Endothelial cell (in vitro differentiated cells): Measurements from ENCODE around the gene RABGEF1. TPM values are rescaled to one million over a fixed set of nuclear protein-coding genes. Genes with fewer than 3 reads are reported as not detected.
"Not testable (repeated sequence)": the region's sequence is repeated elsewhere in the genome, so short reads cannot be mapped to it uniquely, and the experiment has no call there.

Experiments
- DNase-seq: peaks from one replicate; pipeline ENCODE4 v3.0.0; 2021; ENCODE audit warnings: low spot score
- H3K27ac Mint-ChIP-seq: one replicate; pipeline ENCODE4 v1.8.0; 2021; ENCODE audit warnings: mixed read lengths, inconsistent platforms; ENCODE audit not compliant: unreplicated experiment
- H3K27me3 Mint-ChIP-seq: one replicate; pipeline ENCODE4 v1.8.0; 2021; ENCODE audit warnings: mild to moderate bottlenecking, moderate library complexity, mixed read lengths, inconsistent platforms; ENCODE audit not compliant: unreplicated experiment
- H3K36me3 Mint-ChIP-seq: one replicate; pipeline ENCODE4 v1.8.0; 2021; ENCODE audit warnings: mild to moderate bottlenecking, low read depth, mixed read lengths, inconsistent platforms; ENCODE audit not compliant: unreplicated experiment
- H3K4me1 Mint-ChIP-seq: one replicate; pipeline ENCODE4 v1.8.0; 2021; ENCODE audit warnings: mild to moderate bottlenecking, mixed read lengths, inconsistent platforms; ENCODE audit not compliant: unreplicated experiment
- H3K4me3 Mint-ChIP-seq: one replicate; pipeline ENCODE4 v1.8.0; 2021; ENCODE audit warnings: mild to moderate bottlenecking, mixed read lengths, inconsistent platforms; ENCODE audit not compliant: unreplicated experiment
- H3K9me3 Mint-ChIP-seq: one replicate; pipeline ENCODE4 v1.8.0; 2021; ENCODE audit warnings: mixed read lengths, inconsistent platforms; ENCODE audit not compliant: unreplicated experiment
- total RNA-seq: library from RNA; stranded (reverse); fragmentation: NEBNext Ultra II Directional; extraction: Animal tissue kit (Norgen Biotek cat#: 25700); gene quantifications from one replicate; pipeline ENCODE4 v1.2.1, GENCODE V29; 2021; ENCODE audit not compliant: unreplicated experiment
- TF ChIP-seq, protein P1 (sequence below): fragments of 200-600 bp; sonication (generic); IDR thresholded peaks from one replicate; pipeline ENCODE4 v1.5.0; 2021; ENCODE audit warnings: antibody characterized with exemption; ENCODE audit not compliant: unreplicated experiment

The RABGEF1 gene
- total RNA-seq, 1 donor from 2014 or later: 19.2 TPM

- no peak overlapping the region for H3K27ac Mint-ChIP-seq
Measured at GRCh38 chr7:66741710-66742049, 1.1 kb downstream of the RABGEF1 start.

DNA sequence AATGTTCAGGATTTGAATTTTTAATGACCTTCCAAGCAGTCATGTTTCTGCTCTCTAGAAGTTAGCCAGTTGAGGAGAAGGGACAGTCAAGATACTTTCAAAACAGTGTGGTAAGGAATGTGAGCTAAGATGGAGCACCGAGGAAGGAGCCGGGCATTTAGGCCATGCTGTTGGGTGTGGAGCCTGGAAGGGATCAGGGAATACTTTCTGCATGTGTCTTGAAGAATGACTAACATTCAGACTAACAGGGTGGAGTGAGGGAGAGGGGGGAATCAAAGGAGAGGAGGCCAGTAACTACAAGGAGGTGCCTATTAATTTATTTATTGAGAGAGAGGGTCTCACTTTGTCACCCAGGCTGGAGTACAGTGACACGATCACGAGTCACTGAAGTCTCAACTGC, 1.8 kb downstream of the RABGEF1 start:
- Mint-ChIP-seq H3K4me3 (peak overlapping the region; percentile 87), H3K27ac (peak overlapping the region; percentile 88), H3K27me3 (peaks cover 11% of the 10 kb centered on the region)
- not testable (repeated sequence) for H3K9me3 Mint-ChIP-seq, DNase-seq, H3K36me3 Mint-ChIP-seq, H3K4me1 Mint-ChIP-seq

More at GRCh38 chr7:66741710-66742049, 1.1 kb downstream of the RABGEF1 start:
- Mint-ChIP-seq H3K36me3 (peaks cover 3% of the 10 kb centered on the region), H3K27me3 (peaks cover 11% of the 10 kb centered on the region), H3K4me3 (peak overlapping the region; percentile 94), H3K9me3 (no peaks in the 10 kb centered on the region), H3K4me1 (peaks cover 8% of the 10 kb centered on the region)
- no peak for DNase-seq
- TF ChIP-seq, protein P1, sequence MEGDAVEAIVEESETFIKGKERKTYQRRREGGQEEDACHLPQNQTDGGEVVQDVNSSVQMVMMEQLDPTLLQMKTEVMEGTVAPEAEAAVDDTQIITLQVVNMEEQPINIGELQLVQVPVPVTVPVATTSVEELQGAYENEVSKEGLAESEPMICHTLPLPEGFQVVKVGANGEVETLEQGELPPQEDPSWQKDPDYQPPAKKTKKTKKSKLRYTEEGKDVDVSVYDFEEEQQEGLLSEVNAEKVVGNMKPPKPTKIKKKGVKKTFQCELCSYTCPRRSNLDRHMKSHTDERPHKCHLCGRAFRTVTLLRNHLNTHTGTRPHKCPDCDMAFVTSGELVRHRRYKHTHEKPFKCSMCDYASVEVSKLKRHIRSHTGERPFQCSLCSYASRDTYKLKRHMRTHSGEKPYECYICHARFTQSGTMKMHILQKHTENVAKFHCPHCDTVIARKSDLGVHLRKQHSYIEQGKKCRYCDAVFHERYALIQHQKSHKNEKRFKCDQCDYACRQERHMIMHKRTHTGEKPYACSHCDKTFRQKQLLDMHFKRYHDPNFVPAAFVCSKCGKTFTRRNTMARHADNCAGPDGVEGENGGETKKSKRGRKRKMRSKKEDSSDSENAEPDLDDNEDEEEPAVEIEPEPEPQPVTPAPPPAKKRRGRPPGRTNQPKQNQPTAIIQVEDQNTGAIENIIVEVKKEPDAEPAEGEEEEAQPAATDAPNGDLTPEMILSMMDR: no peak

GRCh38 chr7:66743920-66744319, 3.4 kb downstream of the RABGEF1 start:
- no peak overlapping the region for H3K27ac Mint-ChIP-seq
- H3K27me3 Mint-ChIP-seq: peaks cover 11% of the 10 kb centered on the region
- no peak overlapping the region for H3K4me3 Mint-ChIP-seq
- TF ChIP-seq, protein P1: no peak
- DNase-seq: no peak
- peaks cover 8% of the 10 kb centered on the region for H3K4me1 Mint-ChIP-seq
- peaks cover 3% of the 10 kb centered on the region for H3K36me3 Mint-ChIP-seq
- H3K9me3 Mint-ChIP-seq: no peaks in the 10 kb centered on the region

GRCh38 chr7:66747385-66747784, 6.9 kb downstream of the RABGEF1 start:
- TF ChIP-seq, protein P1: no peak
- Mint-ChIP-seq H3K27me3 (peaks cover 2% of the 10 kb centered on the region), H3K4me3 (no peak overlapping the region), H3K36me3 (no peaks in the 10 kb centered on the region), H3K27ac (no peak overlapping the region), H3K9me3 (no peaks in the 10 kb centered on the region), H3K4me1 (peaks cover 5% of the 10 kb centered on the region)
- no peak for DNase-seq

DNA sequence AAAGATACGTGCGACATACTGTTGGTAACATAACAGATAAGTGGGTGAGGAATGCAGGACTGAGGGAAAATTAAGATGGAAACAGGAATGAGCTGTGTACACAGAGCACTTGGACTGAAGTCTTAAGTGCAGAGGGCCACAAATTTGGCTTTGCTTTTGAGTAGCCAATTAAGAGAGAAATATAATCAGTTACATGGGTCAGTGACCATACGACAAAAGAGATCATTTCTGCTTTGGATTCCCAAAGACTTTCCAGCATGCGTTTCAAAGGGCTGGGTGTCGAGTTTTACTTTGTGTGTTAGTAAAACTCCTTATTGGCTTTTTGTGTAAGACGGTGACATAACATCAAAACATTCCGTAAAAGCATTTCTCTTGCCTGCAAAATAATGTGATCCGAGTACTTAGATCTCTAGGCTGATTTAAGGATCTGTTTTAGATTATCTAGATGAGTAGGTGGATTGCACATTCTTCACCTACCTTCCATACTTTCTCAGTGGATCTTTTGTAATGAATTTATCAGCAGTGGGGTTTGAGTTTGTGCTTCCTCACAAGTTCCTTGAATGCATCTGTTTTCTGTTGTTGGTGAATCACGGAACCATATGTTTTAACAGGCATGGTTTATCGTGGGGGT, 7.5 kb downstream of the RABGEF1 start:
- H3K4me3 Mint-ChIP-seq: no peak overlapping the region
- H3K27ac Mint-ChIP-seq: no peak overlapping the region
- H3K9me3 Mint-ChIP-seq: no peaks in the 10 kb centered on the region
- TF ChIP-seq, protein P1: no peak
- H3K27me3 Mint-ChIP-seq: peaks cover 2% of the 10 kb centered on the region
- no peaks in the 10 kb centered on the region for H3K36me3 Mint-ChIP-seq
- peaks cover 2% of the 10 kb centered on the region for H3K4me1 Mint-ChIP-seq
- DNase-seq: no peak
